Measurements from ENCODE around the gene WRNIP1. TPM values are rescaled to one million over a fixed set of nuclear protein-coding genes. Genes with fewer than 3 reads are reported as not detected.

WRNIP1 gene
- total and polyA plus RNA-seq, 12 donors: 27.7 to 82.2 (median 53.8) TPM

- H3K4me3 ChIP-seq: no peak overlapping the region
- WGBS, 4 donors: 81 to 88% (median 84%) methylated on average over 6 of the region's 6 CpGs
- H3K4me1 ChIP-seq (replicated peaks in 1 of 2): no peaks in the 10 kb centered on the region
- no peaks in the 10 kb centered on the region for H3K36me3 ChIP-seq (replicated peaks in 1 of 2)
- no peak for DNase-seq
- intact Hi-C loops (cut with DNase I): no loop called here
- H3K27ac ChIP-seq: no peak overlapping the region
- no peaks in the 10 kb centered on the region for H3K9me3 ChIP-seq (replicated peaks in 1 of 3)
- no peaks in the 10 kb centered on the region for H3K27me3 ChIP-seq
- TF ChIP-seq POLR2A (IDR thresholded peaks at IDR 0.05): no peak
- TF ChIP-seq, protein P1, sequence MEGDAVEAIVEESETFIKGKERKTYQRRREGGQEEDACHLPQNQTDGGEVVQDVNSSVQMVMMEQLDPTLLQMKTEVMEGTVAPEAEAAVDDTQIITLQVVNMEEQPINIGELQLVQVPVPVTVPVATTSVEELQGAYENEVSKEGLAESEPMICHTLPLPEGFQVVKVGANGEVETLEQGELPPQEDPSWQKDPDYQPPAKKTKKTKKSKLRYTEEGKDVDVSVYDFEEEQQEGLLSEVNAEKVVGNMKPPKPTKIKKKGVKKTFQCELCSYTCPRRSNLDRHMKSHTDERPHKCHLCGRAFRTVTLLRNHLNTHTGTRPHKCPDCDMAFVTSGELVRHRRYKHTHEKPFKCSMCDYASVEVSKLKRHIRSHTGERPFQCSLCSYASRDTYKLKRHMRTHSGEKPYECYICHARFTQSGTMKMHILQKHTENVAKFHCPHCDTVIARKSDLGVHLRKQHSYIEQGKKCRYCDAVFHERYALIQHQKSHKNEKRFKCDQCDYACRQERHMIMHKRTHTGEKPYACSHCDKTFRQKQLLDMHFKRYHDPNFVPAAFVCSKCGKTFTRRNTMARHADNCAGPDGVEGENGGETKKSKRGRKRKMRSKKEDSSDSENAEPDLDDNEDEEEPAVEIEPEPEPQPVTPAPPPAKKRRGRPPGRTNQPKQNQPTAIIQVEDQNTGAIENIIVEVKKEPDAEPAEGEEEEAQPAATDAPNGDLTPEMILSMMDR (IDR thresholded peaks at IDR 0.05): no peak
Observed at GRCh38 chr6:2827142-2827541, 61.9 kb downstream of the WRNIP1 start.

- intact Hi-C loops (cut with DNase I): no loop called here
- no peak overlapping the region for H3K27ac ChIP-seq
- 81 to 93% (median 86%) methylated on average over 4 of the region's 4 CpGs for WGBS, 4 donors
- no peak overlapping the region for H3K4me3 ChIP-seq
- no peaks in the 10 kb centered on the region for H3K9me3 ChIP-seq (replicated peaks in 1 of 3)
- H3K36me3 ChIP-seq (replicated peaks in 1 of 2): no peaks in the 10 kb centered on the region
- H3K27me3 ChIP-seq: no peaks in the 10 kb centered on the region
- TF ChIP-seq POLR2A (IDR thresholded peaks at IDR 0.05): no peak
- TF ChIP-seq, protein P1 (IDR thresholded peaks at IDR 0.05): no peak
- DNase-seq: no peak
- H3K4me1 ChIP-seq (replicated peaks in 1 of 2): no peaks in the 10 kb centered on the region
Observed at GRCh38 chr6:2828629-2829028, 63.4 kb downstream of the WRNIP1 start.

GRCh38 chr6:2829253-2829652 is 64.1 kb downstream of the WRNIP1 start:
- intact Hi-C loops (cut with DNase I): no loop called here

DNA sequence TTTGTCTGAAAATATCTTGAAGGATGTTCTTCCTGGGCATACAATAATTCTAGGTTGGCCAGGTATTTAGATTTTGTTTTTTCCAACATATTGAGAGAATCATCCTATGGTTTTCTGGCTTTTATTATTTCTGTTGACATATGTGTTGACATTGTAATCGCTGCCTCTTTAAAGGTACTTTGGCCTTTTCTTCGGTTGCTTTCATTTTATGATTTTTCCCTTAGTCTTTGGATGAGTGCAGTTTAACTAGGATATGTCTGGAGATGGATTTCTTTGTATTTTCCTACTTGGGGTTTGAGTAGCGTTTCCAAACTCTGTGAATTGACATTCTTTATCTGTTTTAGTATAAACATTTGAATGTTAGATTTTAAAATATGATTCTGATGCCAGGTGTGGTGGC is 65.0 kb downstream of the WRNIP1 start:
- WGBS, 4 donors: 89 to 98% (median 93%) methylated on average over 3 of the region's 3 CpGs
- H3K4me1 ChIP-seq (replicated peaks in 1 of 2): no peaks in the 10 kb centered on the region
- no peaks in the 10 kb centered on the region for H3K27me3 ChIP-seq
- H3K4me3 ChIP-seq: no peak overlapping the region
- no peak overlapping the region for H3K27ac ChIP-seq
- H3K36me3 ChIP-seq (replicated peaks in 1 of 2): peaks cover 0 to 8% of the 10 kb centered on the region in 2 donors
- intact Hi-C loops (cut with DNase I): no loop called here
- no peaks in the 10 kb centered on the region for H3K9me3 ChIP-seq (replicated peaks in 1 of 3)
- no peak for DNase-seq
- TF ChIP-seq POLR2A (IDR thresholded peaks at IDR 0.05): no peak
- TF ChIP-seq, protein P1 (IDR thresholded peaks at IDR 0.05): no peak

More at GRCh38 chr6:2829253-2829652, 64.1 kb downstream of the WRNIP1 start:
- TF ChIP-seq, protein P1 (IDR thresholded peaks at IDR 0.05): no peak
- 87 to 93% (median 90%) methylated on average over 2 of the region's 2 CpGs for WGBS, 4 donors
- H3K4me1 ChIP-seq (replicated peaks in 1 of 2): no peaks in the 10 kb centered on the region
- no peaks in the 10 kb centered on the region for H3K27me3 ChIP-seq
- no peaks in the 10 kb centered on the region for H3K9me3 ChIP-seq (replicated peaks in 1 of 3)
- H3K27ac ChIP-seq: no peak overlapping the region
- H3K4me3 ChIP-seq: no peak overlapping the region
- no peak for DNase-seq
- no peaks in the 10 kb centered on the region for H3K36me3 ChIP-seq (replicated peaks in 1 of 2)
